HG03575 (cell line): ENCODE data around the gene CALCR.

Source experiments
- ATAC-seq: cut with Tn5 transposase; IDR thresholded peaks from one replicate; pipeline ENCODE4 v1.9.1; 2021; ENCODE audit not compliant: unreplicated experiment, insufficient number of reproducible peaks, low FRiP score; ENCODE audit errors: extremely low read depth

The CALCR gene

DNA sequence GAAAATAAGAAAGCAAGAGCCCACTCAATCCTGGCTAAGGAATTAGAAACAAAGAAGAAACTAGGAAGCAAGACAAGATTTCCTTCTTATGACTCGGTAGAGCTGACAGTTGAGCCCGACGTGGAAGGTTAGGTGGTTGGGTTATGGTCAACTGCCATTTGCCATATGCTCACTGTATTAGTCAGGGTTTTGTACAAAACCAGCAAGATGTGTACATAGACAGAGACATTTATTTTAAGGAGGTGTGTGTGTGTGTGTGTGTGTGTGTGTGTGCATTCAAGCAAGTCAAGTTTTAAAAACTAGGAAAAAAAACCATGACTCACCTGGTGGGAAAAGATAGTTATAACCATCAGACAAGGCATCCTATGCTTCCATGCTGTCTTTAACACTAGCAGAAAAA, 183.9 kb downstream of the CALCR start:
- ATAC-seq, result no peak

DNA sequence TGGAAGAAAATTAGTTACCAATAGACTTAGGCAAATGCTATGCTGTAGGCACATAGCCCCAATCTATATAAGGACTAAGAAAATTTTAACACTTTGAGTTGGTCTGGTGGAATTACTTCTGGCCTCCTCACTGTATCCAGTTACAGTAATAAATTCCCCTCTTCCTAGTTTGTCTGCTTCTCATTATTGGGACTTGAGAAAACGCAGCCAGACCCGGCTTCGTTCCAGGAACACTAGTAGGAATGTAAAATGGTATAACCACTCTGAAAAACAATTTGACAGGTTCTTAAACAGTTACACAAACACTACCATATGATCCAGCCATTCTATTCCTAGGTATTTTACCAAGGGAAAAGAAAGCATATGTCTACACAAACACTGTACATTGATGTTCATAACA, 192.2 kb downstream of the CALCR start:
- ATAC-seq, result no peak

DNA sequence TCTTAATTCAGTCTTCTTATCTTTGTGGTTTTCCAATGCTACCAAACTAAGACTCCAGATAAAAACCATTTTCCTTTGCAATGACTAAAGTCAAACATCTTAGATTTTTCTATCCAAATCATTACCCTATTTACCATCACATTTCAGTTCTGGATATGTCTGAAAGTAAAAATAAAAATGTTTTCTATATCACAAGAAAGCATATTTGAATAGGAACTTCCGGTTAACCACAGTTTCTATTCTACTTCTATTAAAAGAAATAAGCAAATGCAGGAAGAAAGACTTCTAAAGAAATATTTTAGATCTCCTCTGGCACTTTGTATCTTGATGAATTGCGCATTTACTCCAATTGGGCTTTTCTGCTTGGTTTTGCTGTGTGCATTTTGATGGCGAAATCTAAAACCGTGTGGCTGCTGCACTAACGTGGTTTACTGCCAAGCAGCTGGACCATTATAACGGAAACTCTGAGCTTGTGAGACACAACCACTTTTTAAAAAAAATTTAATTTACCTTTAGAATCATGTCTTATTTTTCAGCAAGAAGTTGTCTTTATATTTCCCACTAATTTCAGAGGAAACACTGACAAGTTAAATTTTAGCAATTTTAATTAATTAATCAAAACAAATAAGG, 196.3 kb downstream of the CALCR start:
- no peak for ATAC-seq

DNA sequence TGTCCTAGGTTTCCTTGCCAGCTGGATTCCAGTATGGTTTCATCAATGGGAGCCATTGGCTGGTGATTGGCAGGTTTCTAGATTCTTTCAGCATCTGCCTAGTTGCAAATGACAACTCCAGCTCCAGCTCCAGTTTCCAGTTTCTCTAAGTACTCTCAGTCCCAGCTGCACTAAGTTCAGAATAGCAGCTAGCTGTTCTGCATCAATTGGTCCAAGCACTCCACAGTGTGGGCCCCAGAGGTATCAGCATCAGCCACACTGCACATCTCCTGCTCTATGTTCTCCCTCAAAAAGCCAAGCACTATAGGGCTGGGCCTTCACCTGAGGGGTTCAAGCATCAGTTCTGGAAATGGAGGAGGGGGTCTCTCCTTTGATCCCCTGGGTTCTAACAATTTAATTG, 198.9 kb downstream of the CALCR start:
- ATAC-seq, result no peak
